OCI-LY7 (cell line): ENCODE data around the gene MTNR1A.

Experiments
- EZH2phosphoT487 ChIP-seq: fragments of 200-600 bp; sonication (generic); IDR thresholded peaks from 2 replicates; pipeline ENCODE4 v1.6.1; 2018; ENCODE audit warnings: low read depth, borderline replicate concordance, mild to moderate bottlenecking, mixed run types, antibody characterized with exemption, low read length, moderate library complexity, mixed read lengths
- TF ChIP-seq, protein P1 (sequence below): fragments of 200-600 bp; sonication (generic); conservative IDR thresholded peaks from 2 replicates; pipeline ENCODE4 v1.5.1; 2014; ENCODE audit warnings: mild to moderate bottlenecking, antibody characterized with exemption, low read length, moderate library complexity, mixed read lengths

DNA sequence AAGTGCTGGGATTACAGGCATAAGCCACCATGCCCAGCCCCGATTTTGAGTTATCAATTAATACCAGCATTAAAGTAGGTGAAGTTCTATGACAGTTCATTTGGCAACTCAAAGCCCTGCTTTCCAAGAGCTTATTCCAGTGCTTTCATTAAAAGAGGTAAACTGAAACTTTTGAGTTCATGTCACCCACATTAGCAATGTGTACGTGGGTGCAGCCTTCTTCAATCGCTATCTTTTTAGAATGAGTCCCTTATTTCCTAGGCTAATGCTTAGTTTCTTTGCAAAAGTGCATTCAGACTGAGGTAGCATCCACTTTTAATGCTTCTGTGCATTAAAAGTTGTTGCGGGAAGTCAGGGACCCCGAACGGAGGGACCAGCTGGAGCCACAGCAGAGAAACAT lies 26.1 kb upstream of the MTNR1A start:
- TF ChIP-seq, protein P1, sequence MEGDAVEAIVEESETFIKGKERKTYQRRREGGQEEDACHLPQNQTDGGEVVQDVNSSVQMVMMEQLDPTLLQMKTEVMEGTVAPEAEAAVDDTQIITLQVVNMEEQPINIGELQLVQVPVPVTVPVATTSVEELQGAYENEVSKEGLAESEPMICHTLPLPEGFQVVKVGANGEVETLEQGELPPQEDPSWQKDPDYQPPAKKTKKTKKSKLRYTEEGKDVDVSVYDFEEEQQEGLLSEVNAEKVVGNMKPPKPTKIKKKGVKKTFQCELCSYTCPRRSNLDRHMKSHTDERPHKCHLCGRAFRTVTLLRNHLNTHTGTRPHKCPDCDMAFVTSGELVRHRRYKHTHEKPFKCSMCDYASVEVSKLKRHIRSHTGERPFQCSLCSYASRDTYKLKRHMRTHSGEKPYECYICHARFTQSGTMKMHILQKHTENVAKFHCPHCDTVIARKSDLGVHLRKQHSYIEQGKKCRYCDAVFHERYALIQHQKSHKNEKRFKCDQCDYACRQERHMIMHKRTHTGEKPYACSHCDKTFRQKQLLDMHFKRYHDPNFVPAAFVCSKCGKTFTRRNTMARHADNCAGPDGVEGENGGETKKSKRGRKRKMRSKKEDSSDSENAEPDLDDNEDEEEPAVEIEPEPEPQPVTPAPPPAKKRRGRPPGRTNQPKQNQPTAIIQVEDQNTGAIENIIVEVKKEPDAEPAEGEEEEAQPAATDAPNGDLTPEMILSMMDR, result no peak
- no peak for TF ChIP-seq EZH2phosphoT487
